GM12878 (cell line): Measurements from ENCODE around the gene CSNK1G2. TPM values are rescaled to one million over a fixed set of nuclear protein-coding genes. Genes with fewer than 3 reads are reported as not detected.

Source experiments
- ATAC-seq: fragments of 200-7000 bp; cut with Tn5 transposase; 3 replicates; pipeline ENCODE4 v1.9.1; 2020; ENCODE audit warnings: mild to moderate bottlenecking, moderate library complexity
- BruUV-seq: library from RNA; stranded (reverse); fragments of 400-500 nt; replicated peaks from 2 replicates; lab custom pipeline; 2021; lab: Mats Ljungman, UMichigan
- CTCF ChIA-PET: fragments of 300-600 bp; sonication (Branson Sonifier 250); formaldehyde crosslinking; extraction: SDS; loops from one replicate; lab custom pipeline; 2021; ENCODE audit warnings: inconsistent platforms; lab: Yijun Ruan, JAX
- POLR2A ChIA-PET: fragments of 350-600 bp; formaldehyde crosslinking; extraction: SDS; loops from one replicate; lab custom pipeline; 2021; ENCODE audit warnings: inconsistent platforms; lab: Charles Lee
- RAD21 ChIA-PET: fragments of 300-600 bp; sonication (Branson Sonifier 250); formaldehyde crosslinking; loops from one replicate; lab custom pipeline; 2023; ENCODE audit warnings: antibody characterized with exemption; ENCODE audit not compliant: unreplicated experiment; lab: Charles Lee
- SMC1A ChIA-PET: fragments of 300-600 bp; sonication (Branson Sonifier 250); formaldehyde crosslinking; loops from one replicate; lab custom pipeline; 2023; ENCODE audit not compliant: unreplicated experiment, uncharacterized antibody; lab: Charles Lee
- DNase-seq: peaks from one replicate; pipeline ENCODE4 v3.0.0-alpha.2; 2011; ENCODE audit warnings: low read depth, low spot score
- FAIRE-seq: peaks from 3 replicates; lab custom pipeline; 2011; peaks lifted over from hg19 to GRCh38; lab: Jason Lieb, UNC
- H2AFZ ChIP-seq: 2 replicates; pipeline ENCODE4 v1.6.0; 2011; ENCODE audit warnings: low read depth, low read length, control low read depth; ENCODE audit not compliant: control insufficient read depth
- H3K27ac ChIP-seq: 2 replicates; pipeline ENCODE4 v1.5.1; 2011; ENCODE audit warnings: control low read depth; ENCODE audit not compliant: control insufficient read depth, insufficient read depth
- H3K27me3 ChIP-seq, 2 experiments: replicated peaks in 1 of 2; 2 replicates each; pipeline versions ENCODE4 v1.6.0 to v1.6.1; 2011; ENCODE audit warnings: low read length in 1 of 2; ENCODE audit not compliant: control insufficient read depth in 2 of 2, insufficient read depth in 2 of 2
- H3K36me3 ChIP-seq, 2 experiments: 2 replicates each; pipeline ENCODE4 v1.5.1; 2011; ENCODE audit warnings: low read length in 1 of 2; ENCODE audit not compliant: control insufficient read depth in 2 of 2, insufficient read depth in 2 of 2
- H3K4me1 ChIP-seq: 2 replicates; pipeline ENCODE4 v1.6.1; 2011; ENCODE audit warnings: mild to moderate bottlenecking, low read length, moderate library complexity, mixed read lengths; ENCODE audit not compliant: control insufficient read depth, insufficient read depth
- H3K4me2 ChIP-seq: 2 replicates; pipeline ENCODE4 v1.6.0; 2011; ENCODE audit warnings: control low read depth; ENCODE audit not compliant: control insufficient read depth, insufficient read depth
- H3K4me3 ChIP-seq: fragments of 200-600 bp; sonication (generic); 2 replicates; pipeline ENCODE4 v1.5.1; 2016
- H3K79me2 ChIP-seq: 2 replicates; pipeline ENCODE4 v1.6.0; 2011; ENCODE audit warnings: low read length; ENCODE audit not compliant: control insufficient read depth, insufficient read depth
- H3K9ac ChIP-seq: 2 replicates; pipeline ENCODE4 v1.8.0; 2011; ENCODE audit warnings: low read length, control low read depth, mixed read lengths; ENCODE audit not compliant: control insufficient read depth, insufficient read depth
- H3K9me3 ChIP-seq: replicated peaks from 3 replicates; pipeline ENCODE4 v1.5.1; 2011; ENCODE audit warnings: mild to moderate bottlenecking, low read length; ENCODE audit not compliant: control insufficient read depth, insufficient read depth
- H4K20me1 ChIP-seq: 2 replicates; pipeline ENCODE4 v1.6.0; 2011; ENCODE audit not compliant: control insufficient read depth, insufficient read depth
- BACH1 ChIP-seq: fragments of 450-650 bp; IDR thresholded peaks from 2 replicates; pipeline ENCODE4 v1.6.1; 2017; ENCODE audit warnings: mild to moderate bottlenecking, borderline replicate concordance
- BCL11A ChIP-seq: IDR thresholded peaks from 2 replicates; pipeline ENCODE4 v1.6.1; 2011; ENCODE audit warnings: low read depth, low read length
- CREB1 ChIP-seq: IDR thresholded peaks from 2 replicates; pipeline ENCODE4 v1.6.1; 2012; ENCODE audit warnings: low read depth, mild to moderate bottlenecking, inconsistent platforms
- E2F4 ChIP-seq: IDR thresholded peaks from 2 replicates; pipeline ENCODE4 v1.6.1; 2012; ENCODE audit warnings: low read depth, low read length, improper control_type of control experiment
- GATAD2B ChIP-seq: fragments of 450-650 bp; conservative IDR thresholded peaks from 2 replicates; pipeline ENCODE4 v1.6.1; 2017; ENCODE audit warnings: low read depth, mild to moderate bottlenecking, moderate library complexity
- IRF4 ChIP-seq: IDR thresholded peaks from 2 replicates; pipeline ENCODE4 v1.6.1; 2011; ENCODE audit warnings: low read depth, low read length
- PKNOX1 ChIP-seq: fragments of 450-650 bp; IDR thresholded peaks from 2 replicates; pipeline ENCODE4 v1.6.1; 2016; ENCODE audit warnings: mild to moderate bottlenecking
- POLR2A ChIP-seq: IDR thresholded peaks from 2 replicates; pipeline ENCODE4 v1.6.1; 2011; ENCODE audit warnings: low read depth, mild to moderate bottlenecking, low read length
- RELA ChIP-seq: fragments of 450-650 bp; IDR thresholded peaks from 2 replicates; pipeline ENCODE4 v1.8.0; 2014; ENCODE audit warnings: borderline replicate concordance; ENCODE audit not compliant: partially characterized antibody
- SMAD5 ChIP-seq: IDR thresholded peaks from 2 replicates; pipeline ENCODE4 v1.6.1; 2016; ENCODE audit warnings: antibody characterized with exemption, low read depth
- SUZ12 ChIP-seq: fragments of 200-600 bp; sonication (generic); IDR thresholded peaks from one replicate; pipeline ENCODE4 v1.6.1; 2018; ENCODE audit warnings: antibody characterized with exemption, mild to moderate bottlenecking; ENCODE audit not compliant: unreplicated experiment
- ZNF274 ChIP-seq: IDR thresholded peaks from one replicate; pipeline ENCODE4 v1.8.0; 2011; ENCODE audit not compliant: insufficient read length, insufficient read depth
- WGBS: methylation state at CpG from one replicate; pipeline ENCODE4 v1.1.6; 2016; ENCODE audit warnings: low lambda C conversion rate; ENCODE audit not compliant: insufficient replicate concordance, insufficient coverage; ENCODE audit errors: missing lambda C conversion rate; 5-methylcytosine and 5-hydroxymethylcytosine counted together
- in situ Hi-C: fragments of 300-500 bp; cut with MboI; formaldehyde crosslinking; loops from 9 replicates; pipeline ENCODE4 v1.14.3; 2018; ENCODE audit warnings: mixed read lengths
- intact Hi-C: fragments of 100-400 bp; cut with micrococcal nuclease; formaldehyde crosslinking; loops from one replicate; pipeline ENCODE4 v1.14.2; 2022; ENCODE audit not compliant: unreplicated experiment
- polyA plus RNA-seq, 11 experiments: library from polyadenylated mRNA; depleted of rRNA in 4 of 11; unstranded in 6 of 11; stranded (reverse) in 5 of 11; fragments of >200 nt; fragmentation: Nextera tagmentation in 4 of 11; fragmentation: Illumina TruSeq in 1 of 11; extraction: Ambion mirVana in 4 of 11; extraction: Trizol in 1 of 11; gene quantifications; 1 replicate in 1 of 11; 2 replicates in 10 of 11; pipeline versions ENCODE4 v1.2.1 to v1.2.3, GENCODE V29; 2011 to 2016; ENCODE audit warnings: inconsistent platforms in 2 of 11, missing spikeins in 2 of 11, low read depth in 1 of 11
- total RNA-seq, 4 experiments: library from RNA; depleted of rRNA in 3 of 4; stranded (reverse); fragments of >200 nt in 3 of 4; fragmentation: Illumina TruSeq in 1 of 4; extraction: Trizol in 1 of 4; gene quantifications; 2 replicates each; pipeline versions ENCODE4 v1.2.1 to v1.2.3, GENCODE V29; 2013 to 2021
- TF ChIP-seq, protein P1 (sequence below): fragments of 450-650 bp; IDR thresholded peaks from 2 replicates; pipeline ENCODE4 v1.6.1; 2014; ENCODE audit warnings: mild to moderate bottlenecking
- TF ChIP-seq, protein P2 (sequence below): IDR thresholded peaks from 2 replicates; pipeline ENCODE4 v1.6.1; 2012; ENCODE audit warnings: low read depth, low read length, improper control_type of control experiment

The CSNK1G2 gene
- total and polyA plus RNA-seq, 10 of the 15 experiments (the other 5 are each of a cell fraction or from before 2014, with no cell fraction given), result 0.64 to 109 (median 25.0) TPM

DNA sequence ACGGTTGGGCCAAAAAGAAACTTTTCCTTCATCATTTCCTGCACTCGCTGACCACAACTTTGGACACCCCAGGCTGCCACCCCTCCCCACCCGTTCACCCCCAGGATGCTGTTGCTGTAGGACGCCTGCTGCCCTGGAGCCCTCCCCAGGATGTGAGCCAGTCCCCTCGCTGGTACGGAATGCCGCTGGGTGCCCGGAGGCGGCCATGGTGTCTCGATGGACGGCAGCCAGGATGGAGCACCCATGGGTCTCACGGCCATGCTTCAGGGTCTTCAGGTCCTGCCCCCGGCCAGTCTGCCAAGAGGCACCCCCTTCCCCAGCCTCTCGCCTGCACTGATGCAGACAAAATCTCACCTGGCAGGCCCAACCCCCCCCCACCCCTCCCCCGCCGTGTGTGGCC is 15.4 kb upstream of the CSNK1G2 start (continued):
- TF ChIP-seq PKNOX1 (no peak), BACH1 (no peak), POLR2A (no peak), SUZ12 (no peak), IRF4 (no peak)

- Histone ChIP-seq H3K27ac (no peak overlapping the region), H2AFZ (peak overlapping the region; percentile 44; the same call in 1 of the 2 replicates), H3K4me2 (peak overlapping the region; percentile 78), H3K9me3 (peaks cover 3% of the 10 kb centered on the region; the same call in 1 of the 3 replicates), H3K27me3 (no peaks in the 10 kb centered on the region), H4K20me1 (no peaks in the 10 kb centered on the region), H3K9ac (peak overlapping the region; percentile 45), H3K4me3 (peak overlapping the region; percentile 45; the same call in 1 of the 2 replicates), H3K4me1 (peaks cover 9% of the 10 kb centered on the region), H3K36me3 (no peaks in the 10 kb centered on the region; a peak in 2 of 4 replicates), H3K79me2 (no peaks in the 10 kb centered on the region)
- intact Hi-C loops, result loop anchor here (2.0 kb wide), 2 partner anchors 32 to 64 kb away; no protein-coding TSS in a partner anchor
- DNase-seq (no peak), ATAC-seq (peak; percentile 98), FAIRE-seq (peak; percentile 83)
- CTCF ChIA-PET, result interaction anchor here (0.8 to 2.2 kb wide), 13 partner anchors 10 to 305 kb away, joined by 3 to 11 read pairs (median 4); partner anchors contain the start of genes ADAT3 and SCAMP4
- RAD21 ChIA-PET, result interaction anchor here (1.0 to 2.5 kb wide), 4 partner anchors 25 to 65 kb away, joined by 4 to 6 read pairs (median 5); no protein-coding TSS in a partner anchor
- 13% methylated on average over 39 of the region's 42 CpGs for whole genome bisulfite sequencing
- in situ Hi-C loops, result no loop called here
- BruUV-seq, result no TSS peak
- SMC1A ChIA-PET, result interaction anchor here (1.0 to 1.8 kb wide), 4 partner anchors 9 to 60 kb away, joined by 3 to 7 read pairs (median 4); no protein-coding TSS in a partner anchor
- POLR2A ChIA-PET, result interaction anchor here (0.6 to 0.8 kb wide), 3 partner anchors 31 to 64 kb away, joined by 4 to 9 read pairs (median 7); no protein-coding TSS in a partner anchor
- TF ChIP-seq ZNF274 (no peak), GATAD2B (peak; percentile 20; the same call in 1 of the 2 replicates), CREB1 (0 out of 2 replicates have a peak, but pooled peaks have one; percentile 31), PKNOX1 (peak; percentile 35; the same call in 1 of the 2 replicates), BCL11A (no peak), SMAD5 (no peak), RELA (no peak), E2F4 (no peak)
- TF ChIP-seq, protein P1, sequence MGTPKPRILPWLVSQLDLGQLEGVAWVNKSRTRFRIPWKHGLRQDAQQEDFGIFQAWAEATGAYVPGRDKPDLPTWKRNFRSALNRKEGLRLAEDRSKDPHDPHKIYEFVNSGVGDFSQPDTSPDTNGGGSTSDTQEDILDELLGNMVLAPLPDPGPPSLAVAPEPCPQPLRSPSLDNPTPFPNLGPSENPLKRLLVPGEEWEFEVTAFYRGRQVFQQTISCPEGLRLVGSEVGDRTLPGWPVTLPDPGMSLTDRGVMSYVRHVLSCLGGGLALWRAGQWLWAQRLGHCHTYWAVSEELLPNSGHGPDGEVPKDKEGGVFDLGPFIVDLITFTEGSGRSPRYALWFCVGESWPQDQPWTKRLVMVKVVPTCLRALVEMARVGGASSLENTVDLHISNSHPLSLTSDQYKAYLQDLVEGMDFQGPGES, result no peak
- TF ChIP-seq, protein P2, sequence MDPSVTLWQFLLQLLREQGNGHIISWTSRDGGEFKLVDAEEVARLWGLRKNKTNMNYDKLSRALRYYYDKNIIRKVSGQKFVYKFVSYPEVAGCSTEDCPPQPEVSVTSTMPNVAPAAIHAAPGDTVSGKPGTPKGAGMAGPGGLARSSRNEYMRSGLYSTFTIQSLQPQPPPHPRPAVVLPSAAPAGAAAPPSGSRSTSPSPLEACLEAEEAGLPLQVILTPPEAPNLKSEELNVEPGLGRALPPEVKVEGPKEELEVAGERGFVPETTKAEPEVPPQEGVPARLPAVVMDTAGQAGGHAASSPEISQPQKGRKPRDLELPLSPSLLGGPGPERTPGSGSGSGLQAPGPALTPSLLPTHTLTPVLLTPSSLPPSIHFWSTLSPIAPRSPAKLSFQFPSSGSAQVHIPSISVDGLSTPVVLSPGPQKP, result no peak
Measured at GRCh38 chr19:1929021-1929742, 11.8 kb upstream of the CSNK1G2 start.
